Measurements from ENCODE around the gene PCDHB1. TPM values are rescaled to one million over a fixed set of nuclear protein-coding genes. Genes with fewer than 3 reads are reported as not detected.
"Not testable (repeated sequence)": the region's sequence is repeated elsewhere in the genome, so short reads cannot be mapped to it uniquely, and the experiment has no call there.

PCDHB1 gene
- total RNA-seq, 1 donor from 2014 or later = not detected

GRCh38 chr5:141082228-141082627 lies 31.1 kb downstream of the PCDHB1 start:
- DNase-seq (ENCODE audit: low read depth, low spot score) = no peak

DNA sequence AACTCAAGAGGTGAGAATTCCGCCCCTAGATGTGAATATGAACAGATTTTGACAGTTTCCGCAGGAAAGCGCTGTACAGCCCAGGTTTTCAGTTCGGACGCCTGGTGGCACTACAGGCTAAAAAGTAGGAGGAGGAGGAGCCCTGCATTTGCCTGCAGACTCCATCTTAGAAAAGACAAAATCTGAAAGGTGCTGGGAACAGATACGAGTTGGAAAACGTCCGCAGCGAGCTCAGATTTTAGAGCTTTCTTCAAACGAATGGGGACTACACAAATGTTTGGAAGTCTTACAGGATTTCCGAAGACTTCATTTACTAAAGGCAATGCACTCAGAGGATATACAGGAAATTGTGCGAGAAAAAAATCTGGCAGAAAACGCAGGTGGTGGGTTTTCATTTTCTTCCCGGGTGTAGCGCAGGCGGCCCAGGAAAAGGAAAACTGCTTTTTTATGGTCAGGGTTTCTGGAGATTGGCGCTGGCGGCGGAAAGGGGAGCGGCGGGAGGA lies 33.4 kb downstream of the PCDHB1 start:
- no peak for DNase-seq (ENCODE audit: low read depth, low spot score)

- no peak for DNase-seq (ENCODE audit: low read depth, low spot score)
These were observed 43.5 kb downstream of the PCDHB1 start, which contains the start of gene PCDHB2 for GRCh38 chr5:141094481-141095262. PCDHB2 (plus strand) TSS chr5:141094615; CDS start chr5:141094791, 176 bp downstream.

GRCh38 chr5:141095263-141095641 lies 44.1 kb downstream of the PCDHB1 start:
- DNase-seq (ENCODE audit: low read depth, low spot score) = no peak

- not testable (repeated sequence) for DNase-seq (ENCODE audit: low read depth, low spot score)
These were observed 45.0 kb downstream of the PCDHB1 start for GRCh38 chr5:141096181-141096580.

GRCh38 chr5:141096586-141096985 lies 45.4 kb downstream of the PCDHB1 start:
- DNase-seq (ENCODE audit: low read depth, low spot score) = not testable (repeated sequence)

GRCh38 chr5:141100243-141100805 lies 49.1 kb downstream of the PCDHB1 start, which contains the start of gene PCDHB3:
PCDHB3 (plus strand) TSS chr5:141100473; CDS start chr5:141100650, 177 bp downstream.
- no peak for DNase-seq (ENCODE audit: low read depth, low spot score)

DNA sequence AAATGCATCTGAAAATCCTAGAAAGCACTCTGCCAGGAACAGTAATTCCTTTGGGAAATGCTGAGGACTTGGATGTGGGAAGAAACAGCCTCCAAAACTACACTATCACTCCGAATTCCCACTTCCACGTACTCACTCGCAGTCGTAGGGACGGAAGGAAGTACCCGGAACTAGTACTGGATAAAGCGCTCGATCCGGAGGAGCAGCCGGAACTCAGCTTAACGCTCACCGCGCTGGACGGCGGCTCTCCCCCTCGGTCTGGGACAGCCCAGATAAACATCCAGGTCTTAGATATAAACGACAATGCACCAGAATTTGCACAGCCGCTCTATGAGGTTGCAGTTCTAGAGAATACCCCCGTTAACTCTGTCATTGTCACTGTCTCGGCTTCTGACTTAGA lies 49.9 kb downstream of the PCDHB1 start:
- DNase-seq (ENCODE audit: low read depth, low spot score) = no peak

DNA sequence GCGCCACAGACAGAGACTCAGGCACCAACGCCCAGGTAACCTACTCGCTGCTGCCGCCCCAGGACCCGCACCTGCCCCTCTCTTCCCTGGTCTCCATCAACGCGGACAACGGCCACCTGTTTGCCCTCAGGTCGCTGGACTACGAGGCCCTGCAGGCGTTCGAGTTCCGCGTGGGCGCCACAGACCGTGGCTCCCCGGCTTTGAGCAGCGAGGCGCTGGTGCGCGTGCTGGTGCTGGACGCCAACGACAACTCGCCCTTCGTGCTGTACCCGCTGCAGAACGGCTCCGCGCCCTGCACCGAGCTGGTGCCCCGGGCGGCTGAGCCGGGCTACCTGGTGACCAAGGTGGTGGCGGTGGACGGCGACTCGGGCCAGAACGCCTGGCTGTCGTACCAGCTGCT lies 50.9 kb downstream of the PCDHB1 start:
- not testable (repeated sequence) for DNase-seq (ENCODE audit: low read depth, low spot score)

- DNase-seq (ENCODE audit: low read depth, low spot score) = not testable (repeated sequence)
These were observed 51.3 kb downstream of the PCDHB1 start for GRCh38 chr5:141102471-141102870.

DNA sequence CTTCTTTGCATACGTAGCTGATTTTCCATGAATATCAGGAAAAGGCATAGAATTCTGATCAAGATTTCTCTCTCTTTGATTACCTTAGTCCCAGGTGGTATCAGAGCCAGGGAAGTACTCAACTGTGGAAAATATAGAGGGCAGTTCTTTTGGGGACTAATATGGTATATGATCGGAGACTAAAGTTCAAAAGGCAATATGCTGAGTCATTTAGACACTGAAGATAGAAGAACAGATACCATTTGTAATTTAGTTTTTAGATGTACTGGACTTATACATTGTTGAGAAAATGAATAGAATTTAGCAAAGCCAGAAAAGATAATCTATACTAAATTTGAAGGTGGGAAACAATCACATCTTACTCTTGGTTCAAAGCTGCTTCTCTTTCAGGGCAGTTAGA lies 54.2 kb downstream of the PCDHB1 start:
- DNase-seq (ENCODE audit: low read depth, low spot score) = no peak

Other genes with a start within 250 kb of the PCDHB1 start
- 0.26 and 0.42 TPM in 2 replicates for gene PCDHA4, start 244.3 kb upstream of the PCDHB1 start, total RNA-seq
- gene PCDHA5, start 229.8 kb upstream of the PCDHB1 start, total RNA-seq = 0.04 and 0.07 TPM in 2 replicates
- gene PCDHA6, start 223.4 kb upstream of the PCDHB1 start, total RNA-seq = 0.40 and 0.88 TPM in 2 replicates
- gene PCDHA7, start 217.1 kb upstream of the PCDHB1 start, total RNA-seq = 0.25 and 0.33 TPM in 2 replicates
- under 0.01 and 0.04 TPM in 2 replicates for gene PCDHA8, start 210.2 kb upstream of the PCDHB1 start, total RNA-seq
- 0.04 TPM in 1 of 2 replicates, not detected in the other for gene PCDHA9, start 203.0 kb upstream of the PCDHB1 start, total RNA-seq
- gene PCDHA10, start 195.5 kb upstream of the PCDHB1 start, total RNA-seq = 0.07 and 0.35 TPM in 2 replicates
- gene PCDHA11, start 182.4 kb upstream of the PCDHB1 start, total RNA-seq = 0.04 and 0.07 TPM in 2 replicates
- 0.07 TPM in 1 of 2 replicates, not detected in the other for gene PCDHA12, start 176.1 kb upstream of the PCDHB1 start, total RNA-seq
- gene PCDHA13, start 169.2 kb upstream of the PCDHB1 start, total RNA-seq = under 0.01 and 0.04 TPM in 2 replicates
- 0.07 TPM in 2 replicates for gene PCDHAC1, start 125.1 kb upstream of the PCDHB1 start, total RNA-seq
- 2.0 and 2.5 TPM in 2 replicates for gene PCDHAC2, start 84.9 kb upstream of the PCDHB1 start, total RNA-seq
- 1.4 and 2.9 TPM in 2 replicates for gene PCDHB2, start 43.2 kb downstream of the PCDHB1 start, total RNA-seq
- 0.20 and 0.35 TPM in 2 replicates for gene PCDHB3, start 49.1 kb downstream of the PCDHB1 start, total RNA-seq
- gene PCDHB4, start 70.4 kb downstream of the PCDHB1 start, total RNA-seq = 0.04 and 0.07 TPM in 2 replicates
- gene PCDHB5, start 83.8 kb downstream of the PCDHB1 start, total RNA-seq = 0.39 and 0.53 TPM in 2 replicates
- 0.04 and 0.07 TPM in 2 replicates for gene PCDHB6, start 98.7 kb downstream of the PCDHB1 start, total RNA-seq
- 0.28 and 0.40 TPM in 2 replicates for gene PCDHB7, start 121.3 kb downstream of the PCDHB1 start, total RNA-seq
- 0.04 and 0.07 TPM in 2 replicates for gene PCDHB8, start 126.4 kb downstream of the PCDHB1 start, total RNA-seq
- under 0.01 and 0.13 TPM in 2 replicates for gene PCDHB16, start 131.0 kb downstream of the PCDHB1 start, total RNA-seq
- gene PCDHB9, start 135.8 kb downstream of the PCDHB1 start, total RNA-seq = 0.04 and 0.07 TPM in 2 replicates
- 0.33 and 0.46 TPM in 2 replicates for gene PCDHB10, start 141.0 kb downstream of the PCDHB1 start, total RNA-seq
- gene PCDHB11, start 148.3 kb downstream of the PCDHB1 start, total RNA-seq = 0.13 and 0.25 TPM in 2 replicates
- 0.21 and 0.33 TPM in 2 replicates for gene PCDHB12, start 157.3 kb downstream of the PCDHB1 start, total RNA-seq
- 0.33 and 0.99 TPM in 2 replicates for gene PCDHB13, start 162.5 kb downstream of the PCDHB1 start, total RNA-seq
- gene PCDHB14, start 172.0 kb downstream of the PCDHB1 start, total RNA-seq = 0.53 and 0.78 TPM in 2 replicates
- gene PCDHB15, start 194.0 kb downstream of the PCDHB1 start, total RNA-seq = 0.26 and 0.95 TPM in 2 replicates